HG02610 (cell line): Measurements from ENCODE around the gene RPL41.
"Not testable (repeated sequence)": the region's sequence is repeated elsewhere in the genome, so short reads cannot be mapped to it uniquely, and the experiment has no call there.

ENCODE experiments used
- ATAC-seq: cut with Tn5 transposase; IDR thresholded peaks from one replicate; pipeline ENCODE4 v1.9.1; 2021; ENCODE audit warnings: mild to moderate bottlenecking, moderate library complexity; ENCODE audit not compliant: unreplicated experiment

RPL41 gene

DNA sequence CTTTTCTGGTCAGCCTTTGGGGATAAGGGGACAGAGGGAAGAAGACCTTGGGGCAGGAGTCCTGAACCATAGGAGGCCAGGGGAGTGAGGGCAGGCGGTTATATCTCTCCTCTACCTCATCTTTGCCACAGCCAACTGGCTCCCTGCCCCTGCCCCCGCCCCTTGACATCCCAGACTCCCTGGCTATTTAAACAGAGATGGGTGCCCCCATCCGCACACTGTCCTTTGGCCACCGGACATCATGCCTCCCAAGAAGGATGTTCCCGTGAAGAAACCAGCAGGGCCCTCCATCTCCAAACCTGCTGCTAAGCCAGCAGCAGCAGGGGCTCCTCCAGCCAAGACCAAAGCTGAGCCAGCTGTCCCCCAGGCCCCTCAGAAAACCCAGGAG is 37.2 kb downstream of the RPL41 start:
- ATAC-seq = no peak

DNA sequence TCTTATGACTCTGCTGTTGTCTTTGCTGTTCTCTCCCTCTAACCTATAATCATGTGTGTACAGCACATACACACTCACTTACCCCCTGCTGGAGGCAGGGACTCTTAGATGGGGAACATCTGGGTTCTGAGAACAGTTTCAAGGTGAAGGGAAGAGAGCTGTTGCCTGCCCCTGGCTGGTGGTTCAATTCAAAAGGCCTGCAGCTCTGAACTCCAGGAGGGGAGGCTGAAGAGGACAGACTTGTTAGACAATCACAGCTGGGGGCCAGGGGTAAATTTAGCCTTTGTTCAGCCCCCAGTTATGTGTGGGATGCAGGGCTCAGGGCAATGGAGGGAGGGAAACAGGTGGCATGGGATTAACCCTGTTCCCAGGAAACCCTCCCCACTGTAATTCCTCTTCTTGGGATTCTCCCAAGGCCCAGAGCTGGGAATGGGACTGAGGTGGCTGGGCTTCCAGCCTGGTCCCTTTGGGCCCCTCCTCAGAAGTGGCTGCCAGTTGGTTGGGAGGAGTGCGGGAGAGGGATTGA is 37.9 kb downstream of the RPL41 start:
- ATAC-seq = no peak

DNA sequence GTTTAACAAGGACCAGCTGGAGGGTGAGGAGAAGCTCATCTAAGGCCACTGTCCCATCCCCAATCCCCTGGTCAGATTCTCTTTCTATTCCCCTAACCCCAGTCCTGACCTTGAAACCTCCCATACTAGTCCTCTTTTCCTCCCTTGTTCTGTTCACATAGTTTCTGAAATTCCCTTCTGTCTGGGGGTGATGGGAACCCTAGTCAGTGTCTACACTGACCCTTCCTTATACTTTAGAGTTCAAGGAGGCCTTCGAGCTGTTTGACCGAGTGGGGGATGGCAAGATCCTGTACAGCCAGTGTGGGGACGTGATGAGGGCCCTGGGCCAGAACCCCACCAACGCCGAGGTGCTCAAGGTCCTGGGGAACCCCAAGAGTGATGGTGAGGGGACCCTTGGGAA is 38.4 kb downstream of the RPL41 start:
- no peak for ATAC-seq

DNA sequence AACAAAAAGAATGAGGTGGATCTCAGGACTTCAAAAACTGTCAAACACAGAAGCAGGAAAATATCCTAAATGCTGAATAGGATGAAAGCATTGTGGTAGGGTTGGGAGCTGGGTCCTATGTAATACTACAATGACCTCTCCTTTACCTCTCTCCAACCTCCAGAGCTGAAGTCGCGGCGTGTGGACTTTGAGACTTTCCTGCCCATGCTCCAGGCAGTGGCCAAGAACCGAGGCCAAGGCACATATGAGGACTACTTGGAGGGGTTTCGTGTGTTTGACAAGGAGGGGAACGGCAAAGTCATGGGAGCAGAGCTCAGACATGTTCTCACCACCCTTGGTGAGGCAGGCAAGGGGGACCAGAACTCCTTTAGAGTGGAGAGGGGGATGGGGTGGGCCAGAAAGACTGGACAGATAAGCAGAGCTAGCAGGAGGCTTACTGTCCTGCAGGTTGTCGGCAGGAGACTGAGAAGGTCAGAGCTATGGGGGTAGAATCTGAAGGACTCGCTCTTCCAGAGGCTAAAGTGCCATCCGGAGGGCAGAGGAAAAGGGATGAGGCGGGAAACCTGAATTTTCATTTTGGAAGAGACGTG is 38.9 kb downstream of the RPL41 start:
- no peak for ATAC-seq

DNA sequence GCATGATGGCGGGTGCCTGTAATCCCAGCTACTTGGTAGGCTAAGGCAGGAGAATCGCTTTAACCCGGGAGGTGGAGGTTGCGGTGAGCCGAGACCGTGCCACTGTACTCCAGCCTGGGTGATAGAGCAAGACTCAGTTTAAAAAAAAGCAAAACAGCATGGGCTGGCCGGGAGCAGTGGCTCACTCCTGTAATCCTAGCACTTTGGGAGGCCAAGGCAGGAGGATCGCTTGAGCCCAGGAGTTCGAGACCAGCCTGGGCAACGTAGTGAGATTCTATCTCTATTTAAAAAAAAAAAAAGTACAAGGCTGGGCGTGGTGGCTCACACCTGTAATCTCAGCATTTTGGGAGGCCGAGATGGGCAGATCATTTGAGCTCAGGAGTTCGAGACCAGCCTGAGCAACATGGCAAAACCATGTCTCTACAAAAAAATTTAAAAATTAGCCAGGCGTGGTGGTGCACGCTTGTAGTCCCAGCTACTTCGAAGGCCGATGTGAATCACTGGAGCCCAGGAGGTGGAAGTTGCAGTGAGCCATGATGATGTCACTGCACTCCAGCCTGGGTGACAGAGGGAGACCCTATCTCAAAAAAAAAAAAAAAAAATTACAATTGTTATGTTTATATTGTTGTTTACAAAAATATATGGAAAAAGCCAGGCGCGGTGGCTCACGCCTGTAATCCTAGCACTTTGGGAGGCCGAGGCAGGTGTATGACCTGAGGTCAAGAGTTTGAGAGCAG is 40.2 kb downstream of the RPL41 start:
- not testable (repeated sequence) for ATAC-seq

DNA sequence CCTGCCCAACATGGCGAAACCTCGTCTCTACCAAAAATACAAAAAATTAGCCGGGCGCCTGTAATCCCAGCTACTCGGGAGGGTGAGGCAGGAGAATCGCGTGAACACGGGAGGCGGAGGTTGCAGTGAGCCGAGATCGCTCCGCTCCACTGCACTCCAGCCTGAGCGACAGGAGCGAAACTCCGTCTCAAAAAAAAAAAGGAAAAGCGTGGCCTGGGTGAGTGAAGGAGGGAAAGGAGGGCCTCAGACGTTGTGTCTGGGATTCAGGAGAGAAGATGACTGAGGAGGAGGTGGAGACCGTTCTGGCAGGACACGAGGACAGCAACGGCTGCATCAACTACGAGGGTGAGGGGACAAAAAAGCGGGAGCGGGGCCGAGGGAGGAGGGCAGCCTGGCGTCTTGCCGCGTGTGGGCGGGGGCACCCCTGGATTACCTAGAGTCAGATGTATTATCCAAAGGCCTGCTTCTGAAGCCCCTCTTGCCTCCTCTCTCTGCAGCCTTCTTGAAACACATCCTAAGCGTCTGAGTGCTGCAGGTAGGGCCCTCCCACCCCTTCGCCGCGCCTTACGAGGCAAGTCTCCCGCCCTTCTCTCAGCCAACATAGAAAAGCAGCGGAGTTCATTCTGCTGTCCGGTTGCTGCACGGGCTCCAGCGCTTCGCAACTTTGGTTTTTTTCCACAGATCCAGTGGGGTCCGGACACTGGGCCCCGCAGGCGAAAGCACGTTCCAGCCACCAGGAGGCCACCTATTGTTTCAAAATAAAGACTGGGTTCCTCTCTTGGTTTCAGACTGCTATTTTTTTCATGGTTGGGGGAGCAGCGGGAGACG is 41.0 kb downstream of the RPL41 start:
- peak; percentile 20 for ATAC-seq

DNA sequence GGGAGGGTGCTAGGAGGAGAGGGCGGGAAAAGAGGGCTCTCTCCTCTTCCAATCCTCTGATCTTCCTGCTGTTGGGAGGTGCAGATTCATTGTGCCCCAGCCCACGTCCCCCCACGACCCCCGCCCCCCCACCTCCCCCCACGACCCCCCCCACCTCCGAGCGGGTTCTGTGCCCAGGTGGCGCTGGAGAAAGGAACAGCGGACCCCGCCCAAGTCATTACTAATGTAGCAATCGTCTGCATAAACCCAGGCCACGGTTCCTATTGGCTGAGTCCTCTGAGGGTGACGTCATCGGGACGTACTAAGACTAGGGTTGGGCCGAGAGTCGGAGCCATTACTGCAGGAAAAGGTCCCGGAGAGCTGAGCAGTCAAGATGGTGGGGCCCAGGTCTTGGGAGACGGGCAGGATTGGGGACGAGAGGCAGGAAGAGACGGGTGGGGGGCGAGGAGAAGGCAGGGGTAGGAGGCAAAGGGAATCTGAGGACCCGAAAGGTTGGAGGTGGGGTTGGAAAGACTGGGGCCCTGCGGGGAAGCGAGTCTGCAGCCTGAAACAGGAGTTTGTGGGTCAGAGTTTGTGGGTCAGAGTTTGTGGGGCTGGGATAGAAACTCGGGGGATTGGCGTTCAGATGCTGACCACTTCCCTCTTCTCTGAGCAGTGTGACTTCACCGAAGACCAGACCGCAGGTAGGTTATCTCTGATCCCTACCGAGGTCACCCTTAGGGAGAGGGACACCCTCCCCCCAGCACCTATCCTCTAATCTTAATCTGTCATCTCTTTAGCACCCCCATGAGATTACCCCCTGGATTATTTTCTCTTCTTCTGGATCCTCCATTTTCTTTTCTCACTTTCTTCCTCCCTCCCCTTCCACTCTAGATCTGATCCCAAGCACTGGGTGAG is 41.8 kb downstream of the RPL41 start, which contains the start of gene MYL6:
TSS of gene MYL6 (plus strand) at position 331 of the 897 bp plus-strand sequence. CDS start at position 374, 43 bp downstream.
- peak; percentile 79 for ATAC-seq

DNA sequence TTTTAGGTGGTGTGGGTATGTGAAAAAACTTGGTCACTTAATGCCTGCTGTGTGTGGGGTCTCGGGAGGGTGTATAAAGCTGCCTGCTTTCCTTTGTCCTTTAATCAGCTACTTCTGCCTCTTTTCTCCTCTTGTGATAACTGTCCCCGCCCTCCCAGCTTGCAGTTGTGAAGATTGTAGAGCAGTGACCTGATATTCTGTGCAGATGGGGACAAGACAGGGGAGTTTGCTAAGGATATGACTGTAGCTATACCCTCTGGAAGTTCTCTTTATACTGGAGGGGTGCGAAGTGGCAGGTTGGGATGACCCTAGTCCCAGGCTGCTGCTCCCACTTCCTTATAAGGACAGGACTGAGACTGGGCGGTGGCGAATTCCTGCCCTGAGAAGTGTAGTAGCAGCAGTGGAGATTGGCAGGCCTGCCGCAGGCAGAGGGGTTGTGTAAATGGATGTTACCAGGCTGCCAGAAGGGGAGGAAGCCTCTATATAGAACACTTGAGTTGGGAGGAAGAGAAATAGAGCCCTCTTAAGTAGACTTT is 42.6 kb downstream of the RPL41 start:
- ATAC-seq = no peak

DNA sequence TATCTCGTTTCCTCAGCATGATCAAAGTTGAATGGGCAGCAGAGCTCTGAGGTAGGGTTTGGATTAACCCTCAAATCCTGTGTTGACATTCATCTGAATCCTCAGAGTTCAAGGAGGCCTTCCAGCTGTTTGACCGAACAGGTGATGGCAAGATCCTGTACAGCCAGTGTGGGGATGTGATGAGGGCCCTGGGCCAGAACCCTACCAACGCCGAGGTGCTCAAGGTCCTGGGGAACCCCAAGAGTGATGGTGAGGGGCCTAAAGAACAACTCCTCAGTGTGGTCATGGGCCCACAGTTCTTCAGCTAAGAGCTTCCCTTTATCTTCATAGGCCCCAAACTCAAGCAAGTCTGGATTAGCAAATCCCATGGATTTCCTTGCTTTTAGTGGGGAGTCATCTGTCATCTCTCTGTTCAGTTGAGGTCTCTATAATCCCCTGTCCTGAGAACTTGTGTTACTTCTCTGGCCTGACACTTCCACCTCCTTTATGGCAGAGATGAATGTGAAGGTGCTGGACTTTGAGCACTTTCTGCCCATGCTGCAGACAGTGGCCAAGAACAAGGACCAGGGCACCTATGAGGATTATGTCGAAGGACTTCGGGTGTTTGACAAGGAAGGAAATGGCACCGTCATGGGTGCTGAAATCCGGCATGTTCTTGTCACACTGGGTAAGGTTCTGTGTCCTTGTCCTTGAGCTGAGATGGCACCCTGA is 43.2 kb downstream of the RPL41 start:
- ATAC-seq = no peak

DNA sequence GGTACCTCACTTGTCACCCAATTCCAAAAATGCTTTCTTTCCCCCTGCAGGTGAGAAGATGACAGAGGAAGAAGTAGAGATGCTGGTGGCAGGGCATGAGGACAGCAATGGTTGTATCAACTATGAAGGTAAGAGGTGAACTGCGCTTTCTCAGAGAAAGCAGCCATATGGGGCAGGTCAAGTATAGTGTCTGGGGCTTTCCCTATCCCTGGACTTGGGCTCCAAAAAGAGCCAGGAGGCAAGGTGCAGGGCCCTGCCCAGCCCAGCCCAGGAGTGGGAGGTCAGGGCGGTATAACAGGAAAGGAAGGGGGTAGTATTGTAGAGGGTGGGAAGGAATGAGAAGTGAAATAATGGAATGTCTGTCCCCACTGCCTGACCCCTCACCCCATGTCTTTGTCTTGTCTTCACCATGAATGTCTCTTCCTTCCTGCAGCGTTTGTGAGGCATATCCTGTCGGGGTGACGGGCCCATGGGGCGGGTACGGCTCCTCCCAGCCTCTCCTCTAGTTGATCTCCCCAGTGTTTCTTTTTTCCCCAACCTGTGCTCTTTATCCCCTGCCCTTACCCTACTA is 43.8 kb downstream of the RPL41 start:
- no peak for ATAC-seq

DNA sequence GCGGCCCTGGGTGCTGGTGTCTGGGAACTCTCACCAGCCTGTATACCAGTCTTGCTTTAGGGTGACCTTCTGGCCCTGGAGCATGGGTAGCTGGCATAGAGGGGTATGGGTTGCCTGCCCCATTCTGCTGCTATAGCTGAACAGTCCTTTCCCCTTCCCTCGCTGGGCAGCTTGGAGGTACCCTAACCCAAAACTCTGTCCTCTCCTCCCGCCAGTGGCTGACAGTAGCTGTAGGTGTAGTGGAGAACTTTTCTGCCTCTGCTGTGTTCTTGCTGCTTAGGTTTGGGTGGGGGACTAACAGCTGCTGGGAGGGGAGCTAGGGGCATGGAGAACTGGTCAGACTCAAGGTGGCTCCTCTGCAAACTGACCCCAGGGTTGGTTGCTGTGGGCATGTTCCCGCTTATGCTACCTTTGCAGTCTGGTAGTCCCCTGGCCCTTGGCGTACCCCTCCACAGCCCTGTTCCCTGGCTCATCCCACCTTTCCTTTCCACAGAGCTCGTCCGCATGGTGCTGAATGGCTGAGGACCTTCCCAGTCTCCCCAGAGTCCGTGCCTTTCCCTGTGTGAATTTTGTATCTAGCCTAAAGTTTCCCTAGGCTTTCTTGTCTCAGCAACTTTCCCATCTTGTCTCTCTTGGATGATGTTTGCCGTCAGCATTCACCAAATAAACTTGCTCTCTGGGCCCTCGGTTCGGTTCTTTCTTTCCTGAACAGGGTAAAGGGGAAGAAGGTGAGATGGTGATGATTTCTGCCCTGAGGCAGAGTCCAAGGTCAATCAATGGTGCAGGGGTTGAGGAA is 44.7 kb downstream of the RPL41 start:
- no peak for ATAC-seq

DNA sequence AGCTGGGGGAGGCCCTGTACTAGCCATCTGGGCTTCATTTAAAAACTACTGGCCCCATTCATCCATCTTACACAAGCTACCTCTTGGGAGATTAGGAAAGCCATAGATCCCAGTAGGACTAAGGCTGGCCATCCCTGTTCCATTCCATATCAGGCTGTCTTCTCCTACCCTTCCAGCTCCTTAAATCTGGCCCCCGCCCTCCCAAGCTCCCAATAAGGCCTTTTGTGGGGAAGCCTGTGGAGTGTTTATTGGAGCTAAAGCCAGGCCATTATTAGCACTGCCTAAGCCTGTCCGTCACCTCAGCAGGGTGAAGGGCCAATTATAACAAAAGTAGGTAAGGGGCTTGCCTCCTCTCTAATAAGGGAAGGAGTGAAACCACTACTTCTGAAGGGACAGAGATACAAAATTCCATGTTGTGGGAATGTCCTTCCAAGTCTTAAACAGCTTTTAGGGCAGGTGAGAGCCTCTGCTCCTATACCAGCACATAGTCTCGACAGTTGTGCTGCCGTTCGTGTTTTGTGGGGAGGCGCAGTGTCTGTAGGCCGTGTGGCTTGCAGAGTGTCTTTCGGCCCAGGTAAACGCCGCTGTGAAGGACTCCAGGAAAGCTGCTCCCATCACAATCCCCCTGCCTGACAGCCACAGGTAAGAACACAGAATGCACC is 45.4 kb downstream of the RPL41 start:
- no peak for ATAC-seq

DNA sequence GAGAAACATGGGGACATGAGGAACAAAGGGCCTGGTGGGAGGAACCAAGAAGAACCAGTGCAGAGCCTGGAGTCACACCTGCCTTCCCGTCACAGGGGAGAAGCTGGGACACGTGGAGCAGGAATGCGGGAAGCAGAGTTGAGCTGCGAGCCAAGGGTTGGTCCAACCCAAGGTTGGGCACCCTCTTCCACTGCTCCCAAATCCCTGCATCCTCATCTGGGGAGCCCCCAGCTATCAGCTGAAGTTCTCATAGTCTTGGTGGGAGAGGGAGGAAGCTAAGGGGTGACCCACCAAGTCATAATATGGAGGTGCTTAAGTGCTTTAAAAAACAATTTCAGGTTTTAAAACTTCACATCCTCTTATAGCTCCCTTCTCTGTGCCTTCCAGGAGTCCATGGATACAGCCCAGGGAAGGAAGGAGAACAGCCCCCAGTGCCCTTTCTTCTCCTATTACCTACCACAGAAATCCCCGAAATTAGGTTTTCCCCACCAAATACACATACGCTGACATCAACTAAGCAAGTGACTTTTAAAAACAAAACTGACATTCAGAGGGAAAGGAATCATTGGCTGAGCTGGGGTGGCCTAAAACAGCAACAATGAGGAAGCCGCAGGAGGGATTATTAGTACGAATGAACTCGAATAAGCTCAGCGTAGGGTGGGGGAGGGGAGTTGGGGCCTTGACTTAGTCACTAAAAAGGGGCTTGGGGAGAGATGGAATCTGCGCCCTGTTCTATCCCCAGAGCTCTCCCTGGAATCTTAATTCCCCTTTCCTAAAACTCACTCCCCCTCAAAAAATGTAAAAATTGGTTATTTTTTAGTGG is 46.2 kb downstream of the RPL41 start:
- ATAC-seq = no peak

DNA sequence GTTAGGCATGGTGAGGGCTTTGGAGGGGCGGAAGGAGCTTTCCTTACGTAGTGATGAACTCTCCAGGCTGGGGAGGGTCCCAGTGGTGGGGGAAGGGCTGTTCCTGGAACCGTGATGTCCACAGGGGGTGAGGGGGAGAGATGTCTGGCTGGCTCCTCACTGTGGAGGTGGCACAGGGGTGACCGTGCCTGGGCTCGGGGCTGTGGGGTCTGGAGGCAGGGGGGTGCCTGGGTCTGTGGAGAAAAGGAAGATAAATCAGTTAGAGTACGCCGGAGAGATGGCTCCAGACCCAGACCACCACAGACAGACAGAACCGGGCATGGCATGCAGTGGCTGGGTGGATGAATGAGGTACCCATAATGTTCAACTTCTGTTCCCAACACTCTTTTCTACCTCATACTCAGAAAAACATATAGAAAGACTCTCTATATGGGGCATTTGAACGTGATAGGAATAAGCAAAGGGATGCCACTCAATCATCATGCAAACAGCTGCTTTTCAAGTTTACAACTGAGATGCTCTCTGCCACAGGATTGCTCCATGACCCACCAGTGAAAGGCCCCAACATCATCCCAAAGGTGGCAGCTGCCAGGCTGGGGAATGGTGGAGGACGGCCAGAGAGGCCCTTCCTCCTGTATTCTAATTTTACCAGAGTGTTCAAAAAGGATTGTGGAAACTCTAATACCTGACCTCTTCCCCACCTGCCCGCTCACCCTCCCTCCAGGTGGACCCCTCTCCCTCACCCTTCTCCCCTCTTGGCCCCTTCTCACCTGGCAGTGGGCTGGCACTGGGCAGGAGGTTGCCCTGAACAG is 47.3 kb downstream of the RPL41 start:
- no peak for ATAC-seq

DNA sequence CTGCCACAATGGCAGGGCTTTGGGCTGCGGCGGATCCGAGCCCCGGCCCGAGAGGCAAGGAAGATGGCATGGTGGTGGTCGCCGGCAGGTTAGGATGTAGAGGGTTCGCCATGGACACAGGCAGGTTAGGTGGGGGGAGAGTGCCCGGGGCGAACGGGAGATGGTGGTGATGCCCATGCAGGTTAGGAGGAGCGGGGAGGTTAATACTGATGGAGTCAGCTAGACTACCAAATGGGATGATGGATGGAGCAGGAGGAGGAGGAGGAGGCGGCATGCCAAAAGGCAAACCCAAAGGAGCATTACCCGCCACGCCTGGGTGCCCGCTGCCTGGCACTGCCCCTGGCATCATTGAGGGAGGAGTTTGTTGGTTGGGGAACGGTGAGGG is 47.9 kb downstream of the RPL41 start:
- ATAC-seq = no peak

DNA sequence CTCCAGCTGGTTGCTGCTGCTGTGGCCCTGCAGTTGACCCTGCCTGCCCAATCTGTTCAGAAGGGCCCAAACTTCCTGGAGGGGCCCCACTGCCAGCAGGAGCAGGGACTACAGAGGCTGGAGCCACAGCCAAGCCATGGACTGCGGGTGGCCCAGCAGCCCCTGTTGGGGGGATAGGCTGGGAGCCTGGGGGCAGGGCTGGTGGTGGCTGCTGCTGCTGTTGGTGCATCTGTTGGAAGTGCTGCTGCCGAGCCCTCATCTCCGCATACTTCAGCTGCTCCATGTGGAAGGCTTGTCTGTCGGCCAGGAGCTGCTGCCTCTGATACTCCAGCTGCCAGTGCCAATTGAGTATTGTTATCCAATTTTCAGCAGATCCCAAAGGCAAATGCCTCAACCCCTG is 48.9 kb downstream of the RPL41 start:
- no peak for ATAC-seq
